GM23338 (cell line): ENCODE measurements around the gene SH2D2A. TPM values are rescaled to one million over a fixed set of nuclear protein-coding genes. Genes with fewer than 3 reads are reported as not detected.

Experiments used
- ATAC-seq: fragments of 200-7000 bp; cut with Tn5 transposase; 3 replicates; pipeline ENCODE4 v1.9.1; 2020
- DNase-seq: peaks from one replicate; pipeline ENCODE4 v3.0.0-alpha.2; 2015; ENCODE audit warnings: low spot score
- H2AFZ ChIP-seq: fragments of 200-600 bp; sonication (generic); 2 replicates; pipeline ENCODE4 v1.8.0; 2016; ENCODE audit warnings: antibody characterized with exemption, mild to moderate bottlenecking, moderate library complexity
- H3F3A ChIP-seq: fragments of 200-600 bp; sonication (generic); replicated peaks from 2 replicates; pipeline ENCODE4 v1.8.0; 2017; ENCODE audit warnings: antibody characterized with exemption, mixed run types, low read depth
- H3K27ac ChIP-seq: fragments of 200-600 bp; sonication (generic); 2 replicates; pipeline ENCODE4 v1.6.1; 2016; ENCODE audit warnings: low read depth
- H3K27me3 ChIP-seq: fragments of 200-600 bp; sonication (generic); 2 replicates; pipeline ENCODE4 v1.8.0; 2016; ENCODE audit warnings: mild to moderate bottlenecking, mixed run types, moderate library complexity; ENCODE audit not compliant: insufficient read depth
- H3K36me3 ChIP-seq: fragments of 200-600 bp; sonication (generic); 2 replicates; pipeline ENCODE4 v1.8.0; 2016; ENCODE audit warnings: mild to moderate bottlenecking; ENCODE audit not compliant: insufficient read depth
- H3K4me1 ChIP-seq: fragments of 200-600 bp; sonication (generic); 2 replicates; pipeline ENCODE4 v1.8.0; 2016; ENCODE audit warnings: mild to moderate bottlenecking, moderate library complexity; ENCODE audit not compliant: insufficient read depth
- H3K4me2 ChIP-seq: fragments of 200-600 bp; sonication (generic); 2 replicates; pipeline ENCODE4 v1.7.1; 2017; ENCODE audit warnings: mixed run types
- H3K4me3 ChIP-seq: fragments of 200-600 bp; sonication (generic); 2 replicates; pipeline ENCODE4 v1.6.1; 2016; ENCODE audit warnings: mixed run types
- H3K79me2 ChIP-seq: fragments of 200-600 bp; sonication (generic); replicated peaks from 2 replicates; pipeline ENCODE4 v1.8.0; 2017; ENCODE audit warnings: mild to moderate bottlenecking; ENCODE audit not compliant: insufficient read depth
- H3K9me2 ChIP-seq: fragments of 200-600 bp; sonication (generic); 2 replicates; pipeline ENCODE4 v1.8.0; 2017; ENCODE audit not compliant: insufficient read depth
- H4K20me1 ChIP-seq: fragments of 200-600 bp; sonication (generic); replicated peaks from 2 replicates; pipeline ENCODE4 v1.8.0; 2017; ENCODE audit warnings: mild to moderate bottlenecking; ENCODE audit not compliant: insufficient read depth
- H3K27ac Mint-ChIP-seq: 2 replicates; pipeline ENCODE4 v1.8.0; 2020; ENCODE audit warnings: inconsistent platforms, mild to moderate bottlenecking, moderate library complexity, mixed read lengths
- H3K27me3 Mint-ChIP-seq: 3 replicates; pipeline ENCODE4 v1.8.0; 2022; ENCODE audit warnings: low read depth, mild to moderate bottlenecking, moderate library complexity, mixed read lengths, inconsistent platforms; ENCODE audit not compliant: insufficient read depth, poor library complexity
- H3K36me3 Mint-ChIP-seq: 3 replicates; pipeline ENCODE4 v1.8.0; 2021; ENCODE audit warnings: low read depth, mild to moderate bottlenecking, inconsistent platforms, moderate library complexity, mixed read lengths
- H3K4me1 Mint-ChIP-seq: 3 replicates; pipeline ENCODE4 v1.8.0; 2020; ENCODE audit warnings: mild to moderate bottlenecking, inconsistent platforms, mixed read lengths
- H3K4me3 Mint-ChIP-seq: 3 replicates; pipeline ENCODE4 v1.8.0; 2021; ENCODE audit warnings: moderate library complexity, mild to moderate bottlenecking, inconsistent platforms, mixed read lengths
- H3K9me3 Mint-ChIP-seq: 3 replicates; pipeline ENCODE4 v1.8.0; 2020; ENCODE audit warnings: moderate library complexity, mild to moderate bottlenecking, inconsistent platforms, mixed read lengths
- CREB1 ChIP-seq: fragments of 250-450 bp; sonication (Bioruptor Pico); IDR thresholded peaks from 2 replicates; pipeline ENCODE4 v1.5.0; 2020; ENCODE audit warnings: low read depth, mild to moderate bottlenecking, moderate library complexity
- EZH2 ChIP-seq: fragments of 200-600 bp; sonication (generic); IDR thresholded peaks from one replicate; pipeline ENCODE4 v1.8.0; 2017; ENCODE audit warnings: antibody characterized with exemption, mild to moderate bottlenecking, low read depth; ENCODE audit not compliant: unreplicated experiment
- JUNB ChIP-seq: IDR thresholded peaks from one replicate; pipeline ENCODE4 v1.6.1; 2016; ENCODE audit warnings: antibody characterized with exemption; ENCODE audit not compliant: unreplicated experiment
- NANOG ChIP-seq: IDR thresholded peaks from 2 replicates; pipeline ENCODE4 v1.6.1; 2016; ENCODE audit warnings: antibody characterized with exemption, borderline replicate concordance
- POLR2AphosphoS5 ChIP-seq: IDR thresholded peaks from 2 replicates; pipeline ENCODE4 v1.6.1; 2016; ENCODE audit warnings: antibody characterized with exemption, low read depth
- REST ChIP-seq: IDR thresholded peaks from one replicate; pipeline ENCODE4 v1.6.1; 2018; ENCODE audit warnings: antibody characterized with exemption; ENCODE audit not compliant: unreplicated experiment
- ZNF114 ChIP-seq: fragments of 250-450 bp; sonication (Bioruptor Pico); IDR thresholded peaks from 2 replicates; pipeline ENCODE4 v1.5.0; 2020; ENCODE audit warnings: mild to moderate bottlenecking, moderate library complexity
- ZNF331 ChIP-seq: fragments of 250-450 bp; sonication (Bioruptor Pico); IDR thresholded peaks from 2 replicates; pipeline ENCODE4 v1.5.0; 2020; ENCODE audit warnings: low read depth, mild to moderate bottlenecking, moderate library complexity
- ZNF462 ChIP-seq: fragments of 250-450 bp; sonication (Bioruptor Pico); IDR thresholded peaks from 2 replicates; pipeline ENCODE4 v1.5.0; 2020; ENCODE audit warnings: mild to moderate bottlenecking, moderate library complexity
- polyA plus RNA-seq: library from polyadenylated mRNA; unstranded; fragments of >200 nt; fragmentation: Nextera tagmentation; extraction: Ambion mirVana; gene quantifications from 2 replicates; pipeline ENCODE4 v1.2.1, GENCODE V29; 2016
- total RNA-seq: library from RNA; depleted of rRNA; stranded (reverse); fragments of >200 nt; shearing (Covaris generic); gene quantifications from 2 replicates; pipeline ENCODE4 v1.2.3, GENCODE V29; 2014
- TF ChIP-seq, protein P1 (sequence below): IDR thresholded peaks from 2 replicates; pipeline ENCODE4 v1.6.1; 2016; ENCODE audit warnings: antibody characterized with exemption
- TF ChIP-seq, protein P2 (sequence below), 2 experiments: fragments of 200-600 bp in 1 of 2; sonication (generic) in 1 of 2; conservative IDR thresholded peaks; 2 replicates each; pipeline versions ENCODE4 v1.5.1 to v1.6.1; 2016 to 2017; ENCODE audit warnings: antibody characterized with exemption in 2 of 2, low read depth in 2 of 2, mild to moderate bottlenecking in 2 of 2, moderate library complexity in 1 of 2

Gene SH2D2A
- total and polyA plus RNA-seq, 2 experiments from 2014 or later = 5.5 to 11.5 TPM

DNA sequence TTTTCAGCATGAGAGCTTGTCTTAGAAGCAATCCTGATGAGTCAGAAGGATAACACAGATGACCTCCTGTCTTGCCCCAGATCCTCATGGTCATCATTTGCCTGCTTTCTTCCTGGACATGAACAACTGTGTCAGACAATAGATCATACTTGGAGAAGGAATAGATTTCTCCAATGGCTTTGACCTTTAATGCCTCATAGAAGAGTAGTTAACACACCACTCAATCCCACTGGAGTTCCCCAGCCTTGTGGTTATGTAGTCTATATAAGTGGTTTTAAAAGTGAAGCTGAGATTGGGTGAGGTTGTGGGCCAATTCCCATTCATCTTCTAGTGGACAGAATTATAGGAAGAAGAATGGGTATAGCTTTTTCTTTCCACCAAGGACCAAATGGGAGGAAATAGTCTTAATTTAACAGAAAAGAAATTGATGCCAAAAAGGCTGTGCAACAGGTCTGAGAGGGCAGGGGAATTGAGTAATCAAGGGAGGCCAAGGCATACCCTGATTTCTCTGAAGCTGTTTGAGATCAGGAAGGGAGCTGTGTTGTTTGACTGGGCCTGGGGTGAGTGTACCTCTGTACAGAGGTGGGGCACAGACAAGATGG, 35.0 kb downstream of the SH2D2A start (continued):
- TF ChIP-seq ZNF462 (CRISPR knock-in tag) (no peak), CREB1 (CRISPR knock-in tag) (no peak)

DNA sequence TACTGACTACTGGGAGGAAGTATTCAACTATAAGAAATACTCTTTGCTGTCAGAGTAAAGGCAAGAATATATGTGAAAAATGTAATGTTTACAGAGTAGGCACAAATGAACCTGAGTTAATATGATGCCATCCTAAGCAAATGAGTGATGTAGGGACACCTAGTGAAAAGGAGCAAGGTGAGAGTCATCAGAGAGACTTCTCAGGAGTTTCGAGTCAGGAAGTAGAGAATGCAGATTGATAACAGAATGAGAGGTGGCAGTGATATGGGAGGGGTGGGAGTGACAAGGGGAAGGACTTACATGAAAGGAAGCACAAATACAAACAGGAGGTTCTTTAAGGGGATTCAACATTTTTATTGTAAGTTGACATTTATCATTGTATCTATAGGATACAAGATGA, 39.1 kb downstream of the SH2D2A start:
- H3K9me3 Mint-ChIP-seq = no peaks in the 10 kb centered on the region
- Histone ChIP-seq H3F3A (peaks cover 3% of the 10 kb centered on the region; the same call in 1 of the 2 replicates), H4K20me1 (peaks cover 67% of the 10 kb centered on the region), H3K4me1 (no peaks in the 10 kb centered on the region), H3K9me2 (no peaks in the 10 kb centered on the region), H3K36me3 (0 out of 2 replicates have a peak, but pooled peaks cover 5% of the 10 kb centered on the region), H3K27me3 (no peaks in the 10 kb centered on the region), H3K27ac (no peak overlapping the region), H3K4me3 (no peak overlapping the region), H3K4me2 (no peak overlapping the region), H2AFZ (no peak overlapping the region), H3K79me2 (peaks cover 99% of the 10 kb centered on the region)
- peaks cover 7% of the 10 kb centered on the region for H3K27me3 Mint-ChIP-seq
- DNase-seq (no peak), ATAC-seq (no peak)
- no peak overlapping the region for H3K27ac Mint-ChIP-seq
- H3K4me3 Mint-ChIP-seq = no peak overlapping the region
- peaks cover 27% of the 10 kb centered on the region for H3K36me3 Mint-ChIP-seq
- H3K4me1 Mint-ChIP-seq = peaks cover 4% of the 10 kb centered on the region; the same call in 1 of the 3 replicates
- TF ChIP-seq REST (no peak), JUNB (no peak), ZNF114 (no peak), POLR2AphosphoS5 (no peak), ZNF331 (no peak), NANOG (no peak), EZH2 (no peak), CREB1 (CRISPR knock-in tag) (no peak)
- TF ChIP-seq, protein P1, sequence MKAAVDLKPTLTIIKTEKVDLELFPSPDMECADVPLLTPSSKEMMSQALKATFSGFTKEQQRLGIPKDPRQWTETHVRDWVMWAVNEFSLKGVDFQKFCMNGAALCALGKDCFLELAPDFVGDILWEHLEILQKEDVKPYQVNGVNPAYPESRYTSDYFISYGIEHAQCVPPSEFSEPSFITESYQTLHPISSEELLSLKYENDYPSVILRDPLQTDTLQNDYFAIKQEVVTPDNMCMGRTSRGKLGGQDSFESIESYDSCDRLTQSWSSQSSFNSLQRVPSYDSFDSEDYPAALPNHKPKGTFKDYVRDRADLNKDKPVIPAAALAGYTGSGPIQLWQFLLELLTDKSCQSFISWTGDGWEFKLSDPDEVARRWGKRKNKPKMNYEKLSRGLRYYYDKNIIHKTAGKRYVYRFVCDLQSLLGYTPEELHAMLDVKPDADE = no peak
- TF ChIP-seq, protein P2, sequence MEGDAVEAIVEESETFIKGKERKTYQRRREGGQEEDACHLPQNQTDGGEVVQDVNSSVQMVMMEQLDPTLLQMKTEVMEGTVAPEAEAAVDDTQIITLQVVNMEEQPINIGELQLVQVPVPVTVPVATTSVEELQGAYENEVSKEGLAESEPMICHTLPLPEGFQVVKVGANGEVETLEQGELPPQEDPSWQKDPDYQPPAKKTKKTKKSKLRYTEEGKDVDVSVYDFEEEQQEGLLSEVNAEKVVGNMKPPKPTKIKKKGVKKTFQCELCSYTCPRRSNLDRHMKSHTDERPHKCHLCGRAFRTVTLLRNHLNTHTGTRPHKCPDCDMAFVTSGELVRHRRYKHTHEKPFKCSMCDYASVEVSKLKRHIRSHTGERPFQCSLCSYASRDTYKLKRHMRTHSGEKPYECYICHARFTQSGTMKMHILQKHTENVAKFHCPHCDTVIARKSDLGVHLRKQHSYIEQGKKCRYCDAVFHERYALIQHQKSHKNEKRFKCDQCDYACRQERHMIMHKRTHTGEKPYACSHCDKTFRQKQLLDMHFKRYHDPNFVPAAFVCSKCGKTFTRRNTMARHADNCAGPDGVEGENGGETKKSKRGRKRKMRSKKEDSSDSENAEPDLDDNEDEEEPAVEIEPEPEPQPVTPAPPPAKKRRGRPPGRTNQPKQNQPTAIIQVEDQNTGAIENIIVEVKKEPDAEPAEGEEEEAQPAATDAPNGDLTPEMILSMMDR (conservative IDR thresholded peaks at IDR 0.05; ENCODE audit: low read depth in 2 of 2) = no peak
